Activated CD8-positive, alpha-beta T cell treated with anti-CD3 and anti-CD28 coated beads for 36 hours (primary cell): Measurements from ENCODE around the gene DAPK3. TPM values are rescaled to one million over a fixed set of nuclear protein-coding genes. Genes with fewer than 3 reads are reported as not detected.

ENCODE experiments used
- ATAC-seq: fragments of 200-7000 bp; cut with Tn5 transposase; one replicate; pipeline ENCODE4 v1.10.0; 2021; ENCODE audit warnings: mild to moderate bottlenecking, moderate library complexity
- CTCF ChIA-PET: fragments of 350-600 bp; sonication (Branson Sonifier 250); formaldehyde crosslinking; loops from one replicate; lab custom pipeline; 2021; ENCODE audit warnings: antibody characterized with exemption; lab: Charles Lee
- POLR2A ChIA-PET: fragments of 350-600 bp; sonication (Branson Sonifier 250); formaldehyde crosslinking; loops from one replicate; lab custom pipeline; 2021; ENCODE audit warnings: antibody characterized with exemption; lab: Charles Lee
- DNase-seq: peaks from one replicate; pipeline ENCODE4 v3.0.0-alpha.2; 2020
- H3K27ac Mint-ChIP-seq: one replicate; pipeline ENCODE4 v1.8.0; 2021; ENCODE audit warnings: mild to moderate bottlenecking, mixed read lengths
- H3K27me3 Mint-ChIP-seq: one replicate; pipeline ENCODE4 v1.8.0; 2021; ENCODE audit warnings: mixed read lengths
- H3K36me3 Mint-ChIP-seq: one replicate; pipeline ENCODE4 v1.8.0; 2021; ENCODE audit warnings: low read depth, mixed read lengths
- H3K4me1 Mint-ChIP-seq: one replicate; pipeline ENCODE4 v1.8.0; 2021; ENCODE audit warnings: low read depth, mixed read lengths
- H3K4me3 Mint-ChIP-seq: one replicate; pipeline ENCODE4 v1.8.0; 2021; ENCODE audit warnings: mild to moderate bottlenecking, moderate library complexity, mixed read lengths
- H3K9me3 Mint-ChIP-seq: one replicate; pipeline ENCODE4 v1.8.0; 2021; ENCODE audit warnings: mixed read lengths
- CTCF ChIP-seq: fragments of 200-600 bp; IDR thresholded peaks from one replicate; pipeline ENCODE4 v1.8.0; 2022; ENCODE audit warnings: antibody characterized with exemption, mild to moderate bottlenecking
- intact Hi-C: fragments of 100-400 bp; cut with micrococcal nuclease; formaldehyde crosslinking; loops from one replicate; pipeline ENCODE4 v1.10.0; 2022
- total RNA-seq, 2 experiments: library from RNA; stranded (reverse); gene quantifications; one replicate each; pipeline ENCODE4 v1.2.3, GENCODE V29; 2021

Gene DAPK3
- total RNA-seq, 2 experiments from 2014 or later: 27.2 to 27.5 TPM

- H3K36me3 Mint-ChIP-seq: peaks cover 2% of the 10 kb centered on the region
- H3K4me3 Mint-ChIP-seq: no peak overlapping the region
- ChIA-PET POLR2A (interaction anchor here (1.0 kb wide), 1 partner anchor 50 kb away, joined by 3 read pairs; no protein-coding TSS in a partner anchor), CTCF (no interaction called here)
- H3K9me3 Mint-ChIP-seq: peaks cover 2% of the 10 kb centered on the region
- no peak for TF ChIP-seq CTCF
- intact Hi-C loops: no loop called here
- H3K27ac Mint-ChIP-seq: no peak overlapping the region
- H3K27me3 Mint-ChIP-seq: no peaks in the 10 kb centered on the region
- ATAC-seq (no peak), DNase-seq (no peak)
- H3K4me1 Mint-ChIP-seq: peaks cover 5% of the 10 kb centered on the region
These were observed 24.7 kb upstream of the DAPK3 start for GRCh38 chr19:3995607-3996006.

- H3K27ac Mint-ChIP-seq: peak overlapping the region; percentile 75
- TF ChIP-seq CTCF: no peak
- no peaks in the 10 kb centered on the region for H3K27me3 Mint-ChIP-seq
- POLR2A ChIA-PET: interaction anchor here (1.2 to 4.3 kb wide), 5 partner anchors 11 to 228 kb away, joined by 3 to 19 read pairs (median 3); partner anchors contain the start of genes DAPK3, MRPL54 and PIAS4
- ATAC-seq (no peak), DNase-seq (no peak)
- CTCF ChIA-PET: interaction anchor here (0.9 to 2.6 kb wide), 4 partner anchors 10 to 216 kb away, joined by 3 to 9 read pairs (median 4); partner anchors contain the start of gene PIAS4
- peak overlapping the region; percentile 39 for H3K4me3 Mint-ChIP-seq
- H3K9me3 Mint-ChIP-seq: peaks cover 2% of the 10 kb centered on the region
- H3K36me3 Mint-ChIP-seq: peaks cover 2% of the 10 kb centered on the region
- peaks cover 20% of the 10 kb centered on the region for H3K4me1 Mint-ChIP-seq
- intact Hi-C loops: no loop called here
These were observed 19.9 kb upstream of the DAPK3 start for GRCh38 chr19:3990815-3991117.

GRCh38 chr19:3987619-3988371 lies 16.9 kb upstream of the DAPK3 start:
- peaks cover 34% of the 10 kb centered on the region for H3K4me1 Mint-ChIP-seq
- H3K27me3 Mint-ChIP-seq: no peaks in the 10 kb centered on the region
- CTCF ChIA-PET: interaction anchor here (0.7 to 1.8 kb wide), 17 partner anchors 9 to 266 kb away, joined by 3 to 12 read pairs (median 5); partner anchors contain the start of genes APBA3, DAPK3, MRPL54 and PIAS4
- POLR2A ChIA-PET: interaction anchor here (0.6 to 4.3 kb wide), 9 partner anchors 8 to 312 kb away, joined by 3 to 19 read pairs (median 6); partner anchors contain the start of genes DAPK3, MRPL54 and PIAS4
- H3K9me3 Mint-ChIP-seq: peaks cover 2% of the 10 kb centered on the region
- H3K36me3 Mint-ChIP-seq: peaks cover 28% of the 10 kb centered on the region
- peak; percentile 63 for ATAC-seq
- H3K4me3 Mint-ChIP-seq: peak overlapping the region; percentile 94
- peak; percentile 94 for DNase-seq
- H3K27ac Mint-ChIP-seq: peak overlapping the region; percentile 85
- intact Hi-C loops: loop anchor here (5.0 kb wide), 1 partner anchor 130 kb away; no protein-coding TSS in a partner anchor
- peak; percentile 85 for TF ChIP-seq CTCF

GRCh38 chr19:3986260-3987041 lies 15.6 kb upstream of the DAPK3 start:
- Mint-ChIP-seq H3K4me3 (peak overlapping the region; percentile 94), H3K27me3 (no peaks in the 10 kb centered on the region), H3K27ac (peak overlapping the region; percentile 95), H3K4me1 (peaks cover 47% of the 10 kb centered on the region), H3K36me3 (peaks cover 42% of the 10 kb centered on the region), H3K9me3 (peaks cover 2% of the 10 kb centered on the region)
- CTCF ChIA-PET: interaction anchor here (1.0 to 2.5 kb wide), 8 partner anchors 11 to 216 kb away, joined by 3 to 17 read pairs (median 4); partner anchors contain the start of genes DAPK3 and PIAS4
- intact Hi-C loops: loop anchor here (5.0 kb wide), 1 partner anchor 131 kb away; no protein-coding TSS in a partner anchor
- POLR2A ChIA-PET: interaction anchor here (1.9 to 7.8 kb wide), 9 partner anchors 8 to 225 kb away, joined by 7 to 131 read pairs (median 12); partner anchors contain the start of genes APBA3, DAPK3, MRPL54 and PIAS4
- DNase-seq (peak; percentile 75), ATAC-seq (peak; percentile 40)
- peak; percentile 75 for TF ChIP-seq CTCF
